Spleen (tissue), 13 donors: ENCODE measurements around the gene ADAM8. TPM values are rescaled to one million over a fixed set of nuclear protein-coding genes. Genes with fewer than 3 reads are reported as not detected.

Experiments
- DNase-seq: peaks from one replicate; pipeline ENCODE4 v3.0.0-alpha.2; 2020
- H3K27ac ChIP-seq, 8 donors: fragments of 200-600 bp; sonication (generic) in 7 of 8; 1 replicate in 4 of 8; 2 replicates in 4 of 8; pipeline versions ENCODE4 v1.5.0 to v1.8.0; 2016 to 2021; ENCODE audit warnings: inconsistent platforms in 4 of 8, mild to moderate bottlenecking in 4 of 8, moderate library complexity in 1 of 8
- H3K27me3 ChIP-seq, 7 donors: fragments of 200-600 bp; sonication (generic) in 6 of 7; replicated peaks in 1 of 7; 1 replicate in 4 of 7; 2 replicates in 3 of 7; pipeline versions ENCODE4 v1.5.0 to v1.8.0; 2016 to 2021; ENCODE audit warnings: inconsistent platforms in 3 of 7, mild to moderate bottlenecking in 1 of 7
- H3K36me3 ChIP-seq, 6 donors: fragments of 200-600 bp; sonication (generic) in 5 of 6; 1 replicate in 4 of 6; 2 replicates in 2 of 6; pipeline versions ENCODE4 v1.5.0 to v1.8.0; 2016 to 2021; ENCODE audit warnings: inconsistent platforms in 2 of 6
- H3K4me1 ChIP-seq, 6 donors: fragments of 200-600 bp; sonication (generic) in 5 of 6; 1 replicate in 3 of 6; 2 replicates in 3 of 6; pipeline versions ENCODE4 v1.5.0 to v1.8.0; 2016 to 2021; ENCODE audit warnings: inconsistent platforms in 3 of 6
- H3K4me3 ChIP-seq, 8 donors: fragments of 200-600 bp; sonication (generic) in 7 of 8; 1 replicate in 4 of 8; 2 replicates in 4 of 8; pipeline versions ENCODE4 v1.5.0 to v1.8.0; 2016 to 2021; ENCODE audit warnings: inconsistent platforms in 4 of 8, mild to moderate bottlenecking in 4 of 8, moderate library complexity in 2 of 8
- H3K9me3 ChIP-seq, 8 donors: fragments of 200-600 bp; sonication (generic) in 7 of 8; 1 replicate in 4 of 8; 2 replicates in 4 of 8; pipeline versions ENCODE4 v1.5.0 to v1.8.0; 2016 to 2021; ENCODE audit warnings: inconsistent platforms in 4 of 8
- POLR2A ChIP-seq, 3 donors: fragments of 450-650 bp; IDR thresholded peaks; one replicate each; pipeline ENCODE4 v1.5.1; 2017; ENCODE audit warnings: antibody characterized with exemption in 3 of 3, mild to moderate bottlenecking in 1 of 3
- POLR2AphosphoS5 ChIP-seq, 3 donors: sonication (generic); formaldehyde crosslinking; IDR thresholded peaks; one replicate each; pipeline ENCODE4 v1.5.1; 2017; ENCODE audit warnings: antibody characterized with exemption in 3 of 3
- WGBS, 5 donors: extraction: QIAGEN DNeasy Blood & Tissue Kit in 3 of 5; methylation state at CpG; one replicate each; pipeline versions ENCODE4 v1.1.5 to v1.1.7; 2013 to 2018; 5-methylcytosine and 5-hydroxymethylcytosine counted together
- intact Hi-C: fragments of 100-400 bp; cut with DNase I; formaldehyde crosslinking; loops from one replicate; pipeline ENCODE4 v1.15.0; 2023; ENCODE audit warnings: low total_unique reads
- long read RNA-seq, 2 donors: transcript quantifications; one replicate each; lab custom pipeline, GENCODE V29; 2026
- polyA plus RNA-seq, 3 donors: library from polyadenylated mRNA; stranded (reverse); fragments of 200-250 nt; gene quantifications; one replicate each; pipeline ENCODE4 v1.2.1, GENCODE V29; 2013
- total RNA-seq, 7 donors: library from RNA; depleted of rRNA in 3 of 7; stranded (reverse); fragments of >200 nt in 3 of 7; fragmentation: NEBNext Ultra II Directional in 4 of 7; extraction: Animal tissue kit (Norgen Biotek cat#: 25700) in 4 of 7; gene quantifications; one replicate each; pipeline versions ENCODE4 v1.1.0 to v1.2.1, GENCODE V29; 2016 to 2021
- TF ChIP-seq, protein P1 (sequence below), 11 experiments: fragments of 200-600 bp in 7 of 11; fragments of 450-650 bp in 4 of 11; sonication (generic) in 4 of 11; IDR thresholded peaks in 8 of 11; conservative IDR thresholded peaks in 3 of 11; 1 replicate in 7 of 11; 2 replicates in 4 of 11; pipeline versions ENCODE4 v1.4.0 to v1.8.0; 2016 to 2021; ENCODE audit warnings: antibody characterized with exemption in 11 of 11, inconsistent platforms in 4 of 11, mild to moderate bottlenecking in 1 of 11
- donor health status: healthy with polysubstance abuse.
- donor health status: DM: no; HTN: no; CAD: no; lungs with moderate emphysema.
- donor health status: DM: no; HTN: no; CAD: no.
- donor health status: Bipolar disorder and iron deficiency.
- donor health status: healthy.
- donor health status: DM: no; HTN: no; CAD: no.
- donor health status: DM: yes; HTN: yes; CAD: no.

ADAM8 gene
- total RNA-seq (100 to 1,000 TPM in 3 of 7 donors, 10 to 100 TPM in 4; 43.3 to 177 (median 99.1) TPM), polyA plus RNA-seq (10 to 100 TPM; 10.1 to 27.2 (median 20.4) TPM)
- long read RNA-seq, donor 1 = 0 reads
- long read RNA-seq, donor 2 = 0 reads

GRCh38 chr10:133276435-133277201 lies at the start of gene ADAM8:
TSS of gene ADAM8 (minus strand) at chr10:133276868. CDS start at chr10:133276817, 51 bp downstream.
- Histone ChIP-seq H3K4me3 (peak within 1 kb of the TSS; percentile 38 to 72 (median 52)), H3K4me1 (peaks cover 17 to 83% (median 64%) of the 10 kb centered on the region in 6 donors), H3K27ac (peak within 1 kb of the TSS; percentile 66 to 98 (median 88)), H3K27me3 (peaks cover 0 to 32% (median 7%) of the 10 kb centered on the region in 7 donors), H3K36me3 (peaks cover 2 to 56% (median 32%) of the 10 kb centered on the region in 6 donors), H3K9me3 (no peaks in the 10 kb centered on the region)
- 2 to 8% (median 5%) methylated on average over 11 to 63 of the region's 63 CpGs for WGBS, 5 donors
- intact Hi-C loops = no loop called here
- DNase-seq = peak; percentile 95
- no peak for TF ChIP-seq POLR2A (IDR thresholded peaks at IDR 0.05)
- TF ChIP-seq, protein P1, sequence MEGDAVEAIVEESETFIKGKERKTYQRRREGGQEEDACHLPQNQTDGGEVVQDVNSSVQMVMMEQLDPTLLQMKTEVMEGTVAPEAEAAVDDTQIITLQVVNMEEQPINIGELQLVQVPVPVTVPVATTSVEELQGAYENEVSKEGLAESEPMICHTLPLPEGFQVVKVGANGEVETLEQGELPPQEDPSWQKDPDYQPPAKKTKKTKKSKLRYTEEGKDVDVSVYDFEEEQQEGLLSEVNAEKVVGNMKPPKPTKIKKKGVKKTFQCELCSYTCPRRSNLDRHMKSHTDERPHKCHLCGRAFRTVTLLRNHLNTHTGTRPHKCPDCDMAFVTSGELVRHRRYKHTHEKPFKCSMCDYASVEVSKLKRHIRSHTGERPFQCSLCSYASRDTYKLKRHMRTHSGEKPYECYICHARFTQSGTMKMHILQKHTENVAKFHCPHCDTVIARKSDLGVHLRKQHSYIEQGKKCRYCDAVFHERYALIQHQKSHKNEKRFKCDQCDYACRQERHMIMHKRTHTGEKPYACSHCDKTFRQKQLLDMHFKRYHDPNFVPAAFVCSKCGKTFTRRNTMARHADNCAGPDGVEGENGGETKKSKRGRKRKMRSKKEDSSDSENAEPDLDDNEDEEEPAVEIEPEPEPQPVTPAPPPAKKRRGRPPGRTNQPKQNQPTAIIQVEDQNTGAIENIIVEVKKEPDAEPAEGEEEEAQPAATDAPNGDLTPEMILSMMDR (IDR thresholded peaks at IDR 0.05 in 8 of 11, conservative IDR thresholded peaks at IDR 0.05 in 3 of 11) = no peak
- peak; percentile 70 to 86 (median 79) for TF ChIP-seq POLR2AphosphoS5 (IDR thresholded peaks at IDR 0.05)

- H3K36me3 ChIP-seq = no peaks in the 10 kb centered on the region
- intact Hi-C loops = no loop called here
- 28 to 38% (median 35%) methylated on average over 9 of the region's 9 CpGs for WGBS, 5 donors
- no peak overlapping the region for H3K27ac ChIP-seq
- TF ChIP-seq, protein P1 (IDR thresholded peaks at IDR 0.05 in 8 of 11, conservative IDR thresholded peaks at IDR 0.05 in 3 of 11) = no peak
- no peak for TF ChIP-seq POLR2A (IDR thresholded peaks at IDR 0.05)
- TF ChIP-seq POLR2AphosphoS5 (IDR thresholded peaks at IDR 0.05) = no peak
- H3K4me1 ChIP-seq = peaks cover 7 to 38% (median 31%) of the 10 kb centered on the region in 6 donors
- peaks cover 0 to 3% (median 1%) of the 10 kb centered on the region in 8 donors for H3K9me3 ChIP-seq
- H3K27me3 ChIP-seq = peaks cover 3 to 76% (median 52%) of the 10 kb centered on the region in 7 donors
- no peak for DNase-seq
- peak overlapping the region in 6 of 8 donors; percentile 30 to 67 (median 33) for H3K4me3 ChIP-seq
These were observed 49.5 kb upstream of the ADAM8 start for GRCh38 chr10:133326223-133326551.

GRCh38 chr10:133325440-133326222 lies 49.0 kb upstream of the ADAM8 start:
- Histone ChIP-seq H3K4me3 (peak overlapping the region in 7 of 8 donors; percentile 8 to 67 (median 33)), H3K27ac (no peak overlapping the region), H3K27me3 (peaks cover 3 to 75% (median 52%) of the 10 kb centered on the region in 7 donors), H3K9me3 (peaks cover 0 to 8% (median 5%) of the 10 kb centered on the region in 8 donors), H3K36me3 (no peaks in the 10 kb centered on the region), H3K4me1 (peaks cover 7 to 38% (median 31%) of the 10 kb centered on the region in 6 donors)
- DNase-seq = no peak
- intact Hi-C loops = no loop called here
- no peak for TF ChIP-seq POLR2AphosphoS5 (IDR thresholded peaks at IDR 0.05)
- 1 to 7% (median 3%) methylated on average over 51 to 91 of the region's 91 CpGs for WGBS, 5 donors

DNA sequence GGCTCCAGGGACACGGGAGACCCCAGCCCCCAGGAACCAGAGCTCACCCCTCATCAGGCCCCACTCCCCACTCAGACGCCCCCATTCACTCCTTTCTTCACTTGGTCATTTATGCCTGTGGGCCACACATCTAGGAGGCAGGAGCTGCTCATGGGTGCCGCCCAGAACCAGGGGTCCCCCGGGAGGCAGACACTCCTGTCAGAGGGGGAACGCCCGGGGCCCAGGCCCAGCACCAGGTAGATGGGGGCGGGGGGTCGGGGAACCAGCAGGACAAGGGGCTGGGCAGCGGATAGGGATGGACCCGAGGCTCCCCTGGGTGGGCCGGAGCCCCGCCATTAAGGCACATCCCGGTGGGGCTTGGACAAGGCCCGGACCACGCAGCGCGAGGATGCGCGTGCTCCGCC lies 48.2 kb upstream of the ADAM8 start:
- Histone ChIP-seq H3K27me3 (peaks cover 3 to 78% (median 51%) of the 10 kb centered on the region in 7 donors), H3K36me3 (no peaks in the 10 kb centered on the region), H3K4me3 (peak overlapping the region in 5 of 8 donors; percentile 8 to 67 (median 33)), H3K4me1 (peaks cover 7 to 36% (median 29%) of the 10 kb centered on the region in 6 donors), H3K9me3 (peaks cover 0 to 8% (median 5%) of the 10 kb centered on the region in 8 donors), H3K27ac (no peak overlapping the region)
- 16 to 31% (median 27%) methylated on average over 9 to 20 of the region's 20 CpGs for WGBS, 5 donors
- TF ChIP-seq, protein P1 (IDR thresholded peaks at IDR 0.05 in 8 of 11, conservative IDR thresholded peaks at IDR 0.05 in 3 of 11) = no peak
- TF ChIP-seq POLR2AphosphoS5 (IDR thresholded peaks at IDR 0.05) (no peak), POLR2A (IDR thresholded peaks at IDR 0.05) (no peak)
- peak; percentile 81 for DNase-seq
- intact Hi-C loops = no loop called here
